HFF-Myc (cell line): ENCODE results near the gene CD99L2.

Source experiments
- DNase-seq: peaks from one replicate; pipeline ENCODE4 v3.0.0-alpha.2; 2011; ENCODE audit warnings: low read depth; ENCODE audit errors: extremely low read depth
- H3K4me3 ChIP-seq: replicated peaks from 2 replicates; pipeline ENCODE4 v1.5.1; 2011; ENCODE audit warnings: low read depth, mild to moderate bottlenecking, control low read depth, low read length
- TF ChIP-seq, protein P1 (sequence below): IDR thresholded peaks from 2 replicates; pipeline ENCODE4 v1.5.1; 2012; ENCODE audit warnings: mild to moderate bottlenecking, low read depth, low read length, control low read depth; ENCODE audit errors: missing control alignments

Gene CD99L2

GRCh38 chrX:150935467-150935866 lies 37.0 kb upstream of the CD99L2 start:
- no peak overlapping the region for H3K4me3 ChIP-seq
- DNase-seq: no peak
- TF ChIP-seq, protein P1, sequence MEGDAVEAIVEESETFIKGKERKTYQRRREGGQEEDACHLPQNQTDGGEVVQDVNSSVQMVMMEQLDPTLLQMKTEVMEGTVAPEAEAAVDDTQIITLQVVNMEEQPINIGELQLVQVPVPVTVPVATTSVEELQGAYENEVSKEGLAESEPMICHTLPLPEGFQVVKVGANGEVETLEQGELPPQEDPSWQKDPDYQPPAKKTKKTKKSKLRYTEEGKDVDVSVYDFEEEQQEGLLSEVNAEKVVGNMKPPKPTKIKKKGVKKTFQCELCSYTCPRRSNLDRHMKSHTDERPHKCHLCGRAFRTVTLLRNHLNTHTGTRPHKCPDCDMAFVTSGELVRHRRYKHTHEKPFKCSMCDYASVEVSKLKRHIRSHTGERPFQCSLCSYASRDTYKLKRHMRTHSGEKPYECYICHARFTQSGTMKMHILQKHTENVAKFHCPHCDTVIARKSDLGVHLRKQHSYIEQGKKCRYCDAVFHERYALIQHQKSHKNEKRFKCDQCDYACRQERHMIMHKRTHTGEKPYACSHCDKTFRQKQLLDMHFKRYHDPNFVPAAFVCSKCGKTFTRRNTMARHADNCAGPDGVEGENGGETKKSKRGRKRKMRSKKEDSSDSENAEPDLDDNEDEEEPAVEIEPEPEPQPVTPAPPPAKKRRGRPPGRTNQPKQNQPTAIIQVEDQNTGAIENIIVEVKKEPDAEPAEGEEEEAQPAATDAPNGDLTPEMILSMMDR: no peak

GRCh38 chrX:150934453-150934852 lies 36.0 kb upstream of the CD99L2 start:
- H3K4me3 ChIP-seq: no peak overlapping the region
- no peak for DNase-seq
- TF ChIP-seq, protein P1: no peak

DNA sequence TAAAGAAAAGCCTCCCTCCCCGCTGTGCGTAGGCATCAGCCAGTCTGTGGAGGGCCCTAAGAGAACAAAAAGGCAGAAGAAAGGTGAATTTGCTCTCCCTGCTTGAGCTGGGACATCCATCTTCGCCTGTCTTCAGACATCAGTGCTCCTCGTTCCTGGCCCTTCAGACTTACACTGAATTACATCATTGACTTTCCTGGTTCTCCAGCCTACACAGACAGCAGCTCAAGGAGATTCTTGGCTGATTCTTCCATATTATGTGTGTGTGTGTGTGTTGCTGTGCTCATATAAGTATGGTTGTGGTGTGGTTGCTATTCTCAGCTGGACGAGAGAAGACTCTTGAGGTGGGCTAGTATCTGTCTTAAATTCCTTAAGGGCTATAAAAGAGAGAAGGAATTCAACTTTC lies 35.5 kb upstream of the CD99L2 start:
- TF ChIP-seq, protein P1: no peak
- no peak overlapping the region for H3K4me3 ChIP-seq
- DNase-seq: no peak

DNA sequence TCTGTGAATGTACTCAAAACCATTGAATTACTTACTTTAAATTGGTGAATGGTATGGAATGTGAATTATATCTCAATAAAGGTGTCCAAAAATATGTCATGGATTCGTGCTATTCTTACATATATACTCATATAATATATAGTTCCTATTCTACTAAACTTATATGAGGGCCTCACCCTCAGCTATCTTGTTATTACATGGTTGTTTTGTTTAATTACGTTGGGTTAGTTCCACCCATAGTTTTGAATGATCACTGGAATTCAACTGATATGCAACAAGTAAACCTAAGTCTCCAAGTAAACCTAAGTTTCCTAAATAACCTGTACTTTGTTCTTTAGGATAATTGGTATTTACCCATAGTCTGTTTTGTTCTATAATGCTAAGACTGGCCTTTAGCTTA lies 30.6 kb upstream of the CD99L2 start:
- no peak for DNase-seq
- H3K4me3 ChIP-seq: no peak overlapping the region
- TF ChIP-seq, protein P1: no peak

DNA sequence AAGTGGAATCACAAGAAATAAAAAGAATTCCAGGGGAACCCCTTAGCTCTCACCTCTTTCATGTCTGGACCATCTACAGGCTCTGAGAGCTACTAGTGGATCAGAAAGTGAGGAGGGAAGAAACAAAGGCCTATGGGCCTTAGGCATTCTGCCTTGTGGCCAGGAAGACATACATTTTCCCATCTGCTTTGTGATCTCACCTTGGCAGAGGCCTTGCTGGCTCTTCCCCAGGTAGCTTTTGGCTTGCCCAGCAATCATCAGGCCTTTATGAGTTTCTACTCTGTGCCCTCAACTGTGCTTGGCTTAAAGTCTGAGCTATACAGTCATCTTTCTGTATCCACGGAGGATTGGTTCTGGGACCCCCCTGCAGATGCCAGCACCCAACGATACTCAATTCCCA lies 28.3 kb upstream of the CD99L2 start:
- TF ChIP-seq, protein P1: no peak
- no peak overlapping the region for H3K4me3 ChIP-seq
- no peak for DNase-seq

GRCh38 chrX:150926304-150926703 lies 27.8 kb upstream of the CD99L2 start:
- DNase-seq: no peak
- TF ChIP-seq, protein P1: no peak
- H3K4me3 ChIP-seq: no peak overlapping the region

- DNase-seq: no peak
- no peak overlapping the region for H3K4me3 ChIP-seq
- TF ChIP-seq, protein P1: no peak
Measured at GRCh38 chrX:150919401-150919800, 20.9 kb upstream of the CD99L2 start.
